Liver (tissue), 9 donors: ENCODE measurements around the gene SUCLG2. TPM values are rescaled to one million over a fixed set of nuclear protein-coding genes. Genes with fewer than 3 reads are reported as not detected.

Experiments used
- DNase-seq: peaks from one replicate; pipeline ENCODE4 v3.0.0-alpha.2; 2017; ENCODE audit warnings: low spot score
- H3K27ac ChIP-seq, 2 donors: one replicate each; pipeline ENCODE4 v1.7.0; 2013; ENCODE audit warnings: inconsistent platforms in 2 of 2, low read length in 2 of 2, control low read depth in 1 of 2, low read depth in 1 of 2, mild to moderate bottlenecking in 1 of 2
- H3K27me3 ChIP-seq, 4 donors: one replicate each; pipeline versions ENCODE4 v1.6.1 to v1.7.0; 2013; ENCODE audit warnings: low read length in 3 of 4, inconsistent platforms in 1 of 4, mild to moderate bottlenecking in 1 of 4, moderate library complexity in 1 of 4; ENCODE audit not compliant: control insufficient read depth in 4 of 4, insufficient read depth in 4 of 4
- H3K36me3 ChIP-seq, 4 donors: one replicate each; pipeline versions ENCODE4 v1.6.1 to v1.7.0; 2013; ENCODE audit warnings: low read length in 3 of 4, mild to moderate bottlenecking in 3 of 4, low read depth in 1 of 4, moderate library complexity in 1 of 4; ENCODE audit not compliant: control insufficient read depth in 4 of 4, insufficient read depth in 3 of 4
- H3K4me1 ChIP-seq, 4 donors: one replicate each; pipeline versions ENCODE4 v1.6.1 to v1.7.0; 2013; ENCODE audit warnings: low read length in 3 of 4, mild to moderate bottlenecking in 3 of 4, moderate library complexity in 1 of 4; ENCODE audit not compliant: control insufficient read depth in 4 of 4, insufficient read depth in 4 of 4
- H3K4me3 ChIP-seq, 3 donors: one replicate each; pipeline versions ENCODE4 v1.6.1 to v1.7.0; 2013; ENCODE audit warnings: low read length in 3 of 3, control low read depth in 1 of 3, low read depth in 1 of 3, mild to moderate bottlenecking in 1 of 3
- H3K9ac ChIP-seq, 2 donors: one replicate each; pipeline ENCODE4 v1.7.0; 2013; ENCODE audit warnings: low read length in 2 of 2, mild to moderate bottlenecking in 2 of 2, moderate library complexity in 2 of 2, control low read depth in 1 of 2, low read depth in 1 of 2
- H3K9me3 ChIP-seq, 4 donors: one replicate each; pipeline versions ENCODE4 v1.6.1 to v1.7.0; 2013; ENCODE audit warnings: low read length in 3 of 4; ENCODE audit not compliant: control insufficient read depth in 4 of 4
- CTCF ChIP-seq: fragments of 150-350 bp; IDR thresholded peaks from 2 replicates; pipeline ENCODE4 v1.5.1; 2017; ENCODE audit warnings: improper control_type of control experiment, low read depth, low read length; ENCODE audit not compliant: missing input control
- EGR1 ChIP-seq, 2 donors: IDR thresholded peaks; 2 replicates each; pipeline ENCODE4 v1.6.1; 2016 to 2018; ENCODE audit warnings: antibody characterized with exemption in 2 of 2, low read depth in 2 of 2
- FOXA1 ChIP-seq: IDR thresholded peaks from 2 replicates; pipeline ENCODE4 v1.6.1; 2016; ENCODE audit warnings: antibody characterized with exemption
- FOXA2 ChIP-seq: IDR thresholded peaks from 2 replicates; pipeline ENCODE4 v1.6.1; 2016; ENCODE audit warnings: antibody characterized with exemption
- GABPA ChIP-seq, 2 donors: IDR thresholded peaks in 1 of 2; conservative IDR thresholded peaks in 1 of 2; 2 replicates each; pipeline ENCODE4 v1.6.1; 2016; ENCODE audit warnings: antibody characterized with exemption in 2 of 2, mild to moderate bottlenecking in 1 of 2, moderate library complexity in 1 of 2
- HNF4A ChIP-seq, 2 donors: conservative IDR thresholded peaks; 2 replicates each; pipeline ENCODE4 v1.6.1; 2016; ENCODE audit warnings: antibody characterized with exemption in 2 of 2, mild to moderate bottlenecking in 2 of 2
- HNF4G ChIP-seq: IDR thresholded peaks from 2 replicates; pipeline ENCODE4 v1.6.1; 2016; ENCODE audit warnings: antibody characterized with exemption
- JUND ChIP-seq, 2 donors: IDR thresholded peaks; 2 replicates each; pipeline ENCODE4 v1.6.1; 2016; ENCODE audit warnings: antibody characterized with exemption in 2 of 2
- MAX ChIP-seq: IDR thresholded peaks from 2 replicates; pipeline ENCODE4 v1.6.1; 2016; ENCODE audit warnings: antibody characterized with exemption
- NR2F2 ChIP-seq: IDR thresholded peaks from 2 replicates; pipeline ENCODE4 v1.6.1; 2016; ENCODE audit warnings: antibody characterized with exemption
- RAD21 ChIP-seq, 2 donors: IDR thresholded peaks; 2 replicates each; pipeline ENCODE4 v1.6.1; 2016; ENCODE audit warnings: antibody characterized with exemption in 2 of 2, mild to moderate bottlenecking in 2 of 2
- RXRA ChIP-seq, 2 donors: IDR thresholded peaks; 2 replicates each; pipeline ENCODE4 v1.6.1; 2017 to 2018; ENCODE audit warnings: antibody characterized with exemption in 2 of 2, mild to moderate bottlenecking in 1 of 2
- SP1 ChIP-seq: IDR thresholded peaks from 2 replicates; pipeline ENCODE4 v1.6.1; 2018; ENCODE audit warnings: antibody characterized with exemption, mild to moderate bottlenecking
- TAF1 ChIP-seq: conservative IDR thresholded peaks from 2 replicates; pipeline ENCODE4 v1.6.1; 2016; ENCODE audit warnings: antibody characterized with exemption, mild to moderate bottlenecking
- YY1 ChIP-seq: IDR thresholded peaks from 2 replicates; pipeline ENCODE4 v1.6.1; 2016; ENCODE audit warnings: antibody characterized with exemption, mild to moderate bottlenecking
- ZBTB33 ChIP-seq: IDR thresholded peaks from 2 replicates; pipeline ENCODE4 v1.6.1; 2016; ENCODE audit warnings: antibody characterized with exemption
- WGBS: extraction: QIAGEN DNeasy Blood & Tissue Kit; methylation state at CpG from one replicate; pipeline ENCODE4 v1.1.7; 2013; 5-methylcytosine and 5-hydroxymethylcytosine counted together
- polyA plus RNA-seq, 2 donors: library from polyadenylated mRNA; stranded (reverse) in 1 of 2; unstranded in 1 of 2; fragments of 200-250 nt in 1 of 2; fragments of >200 nt in 1 of 2; fragmentation: Nextera tagmentation in 1 of 2; extraction: Ambion mirVana in 1 of 2; gene quantifications; one replicate each; pipeline versions ENCODE4 v1.2.1 to v1.2.3, GENCODE V29; 2013 to 2015
- total RNA-seq, 2 donors: library from RNA; depleted of rRNA; stranded (reverse); fragments of >200 nt; gene quantifications; one replicate each; pipeline ENCODE4 v1.2.3, GENCODE V29; 2014
- TF ChIP-seq, protein P1 (sequence below): IDR thresholded peaks from 2 replicates; pipeline ENCODE4 v1.6.1; 2016; ENCODE audit warnings: antibody characterized with exemption, mild to moderate bottlenecking
- TF ChIP-seq, protein P2 (sequence below): IDR thresholded peaks from 2 replicates; pipeline ENCODE4 v1.6.1; 2016; ENCODE audit warnings: antibody characterized with exemption
- donor health status: healthy.
- donor health status: healthy.
- donor health status: healthy.
- donor health status: healthy.
- donor health status: healthy.

Gene SUCLG2
- total and polyA plus RNA-seq, 4 donors = 45.3 to 114 (median 92.8) TPM

- H3K27me3 ChIP-seq = no peaks in the 10 kb centered on the region
- no peaks in the 10 kb centered on the region for H3K9me3 ChIP-seq
- H3K4me3 ChIP-seq = no peak overlapping the region
- DNase-seq = no peak
- no peak overlapping the region for H3K27ac ChIP-seq
- TF ChIP-seq ZBTB33 (no peak), HNF4G (no peak), NR2F2 (no peak), GABPA (IDR thresholded peaks at IDR 0.05 in 1 of 2, conservative IDR thresholded peaks at IDR 0.05 in 1 of 2) (no peak), RXRA (IDR thresholded peaks at IDR 0.05) (no peak), CTCF (no peak), TAF1 (no peak), RAD21 (IDR thresholded peaks at IDR 0.05) (no peak), EGR1 (IDR thresholded peaks at IDR 0.05; ENCODE audit: low read depth in 2 of 2) (no peak), JUND (IDR thresholded peaks at IDR 0.05) (no peak), FOXA2 (no peak), YY1 (no peak), MAX (no peak), HNF4A (conservative IDR thresholded peaks at IDR 0.05) (no peak), SP1 (no peak), FOXA1 (no peak)
- TF ChIP-seq, protein P1, sequence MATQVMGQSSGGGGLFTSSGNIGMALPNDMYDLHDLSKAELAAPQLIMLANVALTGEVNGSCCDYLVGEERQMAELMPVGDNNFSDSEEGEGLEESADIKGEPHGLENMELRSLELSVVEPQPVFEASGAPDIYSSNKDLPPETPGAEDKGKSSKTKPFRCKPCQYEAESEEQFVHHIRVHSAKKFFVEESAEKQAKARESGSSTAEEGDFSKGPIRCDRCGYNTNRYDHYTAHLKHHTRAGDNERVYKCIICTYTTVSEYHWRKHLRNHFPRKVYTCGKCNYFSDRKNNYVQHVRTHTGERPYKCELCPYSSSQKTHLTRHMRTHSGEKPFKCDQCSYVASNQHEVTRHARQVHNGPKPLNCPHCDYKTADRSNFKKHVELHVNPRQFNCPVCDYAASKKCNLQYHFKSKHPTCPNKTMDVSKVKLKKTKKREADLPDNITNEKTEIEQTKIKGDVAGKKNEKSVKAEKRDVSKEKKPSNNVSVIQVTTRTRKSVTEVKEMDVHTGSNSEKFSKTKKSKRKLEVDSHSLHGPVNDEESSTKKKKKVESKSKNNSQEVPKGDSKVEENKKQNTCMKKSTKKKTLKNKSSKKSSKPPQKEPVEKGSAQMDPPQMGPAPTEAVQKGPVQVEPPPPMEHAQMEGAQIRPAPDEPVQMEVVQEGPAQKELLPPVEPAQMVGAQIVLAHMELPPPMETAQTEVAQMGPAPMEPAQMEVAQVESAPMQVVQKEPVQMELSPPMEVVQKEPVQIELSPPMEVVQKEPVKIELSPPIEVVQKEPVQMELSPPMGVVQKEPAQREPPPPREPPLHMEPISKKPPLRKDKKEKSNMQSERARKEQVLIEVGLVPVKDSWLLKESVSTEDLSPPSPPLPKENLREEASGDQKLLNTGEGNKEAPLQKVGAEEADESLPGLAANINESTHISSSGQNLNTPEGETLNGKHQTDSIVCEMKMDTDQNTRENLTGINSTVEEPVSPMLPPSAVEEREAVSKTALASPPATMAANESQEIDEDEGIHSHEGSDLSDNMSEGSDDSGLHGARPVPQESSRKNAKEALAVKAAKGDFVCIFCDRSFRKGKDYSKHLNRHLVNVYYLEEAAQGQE = no peak
- TF ChIP-seq, protein P2, sequence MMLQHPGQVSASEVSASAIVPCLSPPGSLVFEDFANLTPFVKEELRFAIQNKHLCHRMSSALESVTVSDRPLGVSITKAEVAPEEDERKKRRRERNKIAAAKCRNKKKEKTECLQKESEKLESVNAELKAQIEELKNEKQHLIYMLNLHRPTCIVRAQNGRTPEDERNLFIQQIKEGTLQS = no peak
- peaks cover 0 to 6% (median 0%) of the 10 kb centered on the region in 4 donors for H3K36me3 ChIP-seq
- H3K9ac ChIP-seq = no peak overlapping the region
- WGBS = 92% methylated on average over 2 of the region's 2 CpGs
- peaks cover 0 to 6% (median 0%) of the 10 kb centered on the region in 4 donors for H3K4me1 ChIP-seq
Observed at GRCh38 chr3:67616046-67616445, 38.4 kb downstream of the SUCLG2 start.
